ENCODE data around the gene DPP7. TPM values are rescaled to one million over a fixed set of nuclear protein-coding genes. Genes with fewer than 3 reads are reported as not detected.

DPP7 gene
- total RNA-seq, 2 experiments from 2014 or later: 154 to 182 TPM

DNA sequence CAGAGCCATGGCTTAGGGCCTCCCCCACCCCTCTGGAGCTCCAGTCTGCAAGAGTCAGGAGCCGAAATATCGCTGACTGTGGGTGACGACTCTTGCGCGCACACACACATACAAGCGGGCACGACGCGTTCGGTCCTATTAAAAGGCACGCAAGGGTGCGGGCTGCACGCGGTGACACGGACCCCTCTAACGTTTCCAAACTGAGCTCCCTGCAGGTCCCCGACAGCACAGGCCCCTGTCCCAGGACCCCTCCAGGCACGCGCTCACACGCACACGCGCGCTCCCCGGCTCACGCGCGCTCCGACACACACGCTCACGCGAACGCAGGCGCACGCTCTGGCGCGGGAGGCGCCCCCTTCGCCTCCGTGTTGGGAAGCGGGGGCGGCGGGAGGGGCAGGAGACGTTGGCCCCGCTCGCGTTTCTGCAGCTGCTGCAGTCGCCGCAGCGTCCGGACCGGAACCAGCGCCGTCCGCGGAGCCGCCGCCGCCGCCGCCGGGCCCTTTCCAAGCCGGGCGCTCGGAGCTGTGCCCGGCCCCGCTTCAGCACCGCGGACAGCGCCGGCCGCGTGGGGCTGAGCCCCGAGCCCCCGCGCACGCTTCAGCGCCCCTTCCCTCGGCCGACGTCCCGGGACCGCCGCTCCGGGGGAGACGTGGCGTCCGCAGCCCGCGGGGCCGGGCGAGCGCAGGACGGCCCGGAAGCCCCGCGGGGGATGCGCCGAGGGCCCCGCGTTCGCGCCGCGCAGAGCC is 24.4 kb upstream of the DPP7 start, which contains the start of gene GRIN1:
GRIN1 (plus strand) TSS at position 433 of the 746 bp plus-strand sequence. CDS start 333 bp downstream, outside the sequence.
- Histone ChIP-seq H3K79me2 (ENCODE audit: insufficient read depth, low read depth, low read length) (no peaks in the 10 kb centered on the region), H4K20me1 (ENCODE audit: insufficient read depth, low read length) (no peaks in the 10 kb centered on the region), H3K4me3 (ENCODE audit: low read depth, low read length, poor library complexity, severe bottlenecking) (no peak within 1 kb of the TSS), H3K36me3 (ENCODE audit: insufficient read depth, low read length) (no peaks in the 10 kb centered on the region), H3K9me3 (ENCODE audit: low read length) (no peaks in the 10 kb centered on the region), H2AFZ (ENCODE audit: low read length) (no peak within 1 kb of the TSS), H3K4me1 (ENCODE audit: insufficient read depth, low read length, poor library complexity, severe bottlenecking) (peaks cover 26% of the 10 kb centered on the region), H3K9me2 (ENCODE audit: insufficient read depth, low read length) (no peaks in the 10 kb centered on the region), H3K4me2 (ENCODE audit: low read length) (peak within 1 kb of the TSS; percentile 49), H3K27ac (ENCODE audit: low read depth, low read length, poor library complexity, severe bottlenecking) (no peak within 1 kb of the TSS)
- no peak for DNase-seq (ENCODE audit: low spot score)
- TF ChIP-seq EZH2phosphoT487 (IDR thresholded peaks at IDR 0.05; ENCODE audit: borderline replicate concordance, low read depth, low read length): no peak
- TF ChIP-seq CTCF (conservative IDR thresholded peaks at IDR 0.05; ENCODE audit: low read length): no peak
- ChIA-PET POLR2A (interaction anchor here (1.2 kb wide), 2 partner anchors 10 to 12 kb away, joined by 3 to 4 read pairs; no protein-coding TSS in a partner anchor), CTCF (ENCODE audit: unreplicated experiment) (interaction anchor here (0.6 kb wide), 1 partner anchor 28 kb away, joined by 3 read pairs; no protein-coding TSS in a partner anchor)
- BruUV-seq (replicated peaks): no TSS peak
- intact Hi-C loops (cut with micrococcal nuclease; ENCODE audit: unreplicated experiment): no loop called here

DNA sequence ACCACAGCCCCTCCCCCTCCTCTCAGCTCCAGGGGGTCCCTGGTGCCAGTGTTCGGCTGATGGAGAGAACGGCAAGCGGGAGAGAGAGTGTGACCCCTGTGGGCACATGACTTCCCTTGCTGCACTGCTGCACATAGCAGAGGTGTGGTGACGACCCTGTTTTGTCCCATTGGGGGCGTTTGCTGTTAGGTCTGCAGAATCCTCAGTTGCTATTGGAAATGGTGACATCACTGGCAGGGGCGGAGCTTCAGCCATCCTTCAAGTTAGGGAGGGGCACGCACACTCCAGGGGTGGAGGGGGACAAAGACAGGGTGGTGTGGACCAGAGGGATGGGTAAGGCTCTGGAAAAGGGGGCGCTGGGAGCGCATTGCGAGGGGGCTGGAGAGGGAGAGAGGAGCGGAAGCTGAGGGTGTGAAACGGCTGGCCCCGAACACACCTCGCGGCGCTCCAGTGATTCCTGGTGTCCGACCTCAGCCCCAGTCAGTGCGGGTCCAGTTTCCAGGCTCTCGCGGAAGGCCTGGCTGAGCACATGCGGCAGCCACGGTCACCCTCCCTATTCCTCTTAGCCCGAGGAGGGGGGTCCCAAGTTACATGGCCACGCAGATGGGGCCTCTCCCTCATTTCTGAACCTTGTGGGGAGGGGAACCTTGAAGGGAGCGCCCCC is 23.7 kb upstream of the DPP7 start:
- H3K79me2 ChIP-seq (ENCODE audit: insufficient read depth, low read depth, low read length): no peaks in the 10 kb centered on the region
- intact Hi-C loops (cut with micrococcal nuclease; ENCODE audit: unreplicated experiment): no loop called here
- DNase-seq (ENCODE audit: low spot score): peak; percentile 67
- BruUV-seq (replicated peaks): no TSS peak
- ChIA-PET CTCF (ENCODE audit: unreplicated experiment) (interaction anchor here (0.6 kb wide), 1 partner anchor 29 kb away, joined by 3 read pairs; no protein-coding TSS in a partner anchor), POLR2A (interaction anchor here (0.9 to 1.2 kb wide), 2 partner anchors 9 to 12 kb away, joined by 3 to 4 read pairs; no protein-coding TSS in a partner anchor)
- peak overlapping the region; percentile 49 for H3K4me2 ChIP-seq (ENCODE audit: low read length)
- TF ChIP-seq EZH2phosphoT487 (IDR thresholded peaks at IDR 0.05; ENCODE audit: borderline replicate concordance, low read depth, low read length): no peak
- TF ChIP-seq CTCF (conservative IDR thresholded peaks at IDR 0.05; ENCODE audit: low read length): 0 out of 2 replicates have a peak, but pooled peaks have one; percentile 22
- no peak overlapping the region for H3K4me3 ChIP-seq (ENCODE audit: low read depth, low read length, poor library complexity, severe bottlenecking)
- H4K20me1 ChIP-seq (ENCODE audit: insufficient read depth, low read length): no peaks in the 10 kb centered on the region
- peaks cover 26% of the 10 kb centered on the region for H3K4me1 ChIP-seq (ENCODE audit: insufficient read depth, low read length, poor library complexity, severe bottlenecking)
- H3K9me3 ChIP-seq (ENCODE audit: low read length): no peaks in the 10 kb centered on the region
- H2AFZ ChIP-seq (ENCODE audit: low read length): no peak overlapping the region
- H3K9me2 ChIP-seq (ENCODE audit: insufficient read depth, low read length): no peaks in the 10 kb centered on the region
- no peak overlapping the region for H3K27ac ChIP-seq (ENCODE audit: low read depth, low read length, poor library complexity, severe bottlenecking)
- no peaks in the 10 kb centered on the region for H3K36me3 ChIP-seq (ENCODE audit: insufficient read depth, low read length)

Measured in OCI-LY7 (cell line).